ENCODE results near the gene MAPK10. TPM values are rescaled to one million over a fixed set of nuclear protein-coding genes. Genes with fewer than 3 reads are reported as not detected.

Gene MAPK10
- total and polyA plus RNA-seq, 9 of the 15 experiments (the other 6 are each of a cell fraction or from before 2014, with no cell fraction given): 0.10 to 0.53 (median 0.18) TPM; not detected in 4

- no peak for TF ChIP-seq ZNF740 (CRISPR knock-in tag; IDR thresholded peaks at IDR 0.05)
- no peak for TF ChIP-seq ZNF740 (tag; IDR thresholded peaks at IDR 0.05)
Measured at GRCh38 chr4:86354390-86354789, 5.5 kb downstream of the MAPK10 start (continued).

- H3K79me2 ChIP-seq (ENCODE audit: control insufficient read depth, insufficient read depth, low read length): no peaks in the 10 kb centered on the region
- no peak overlapping the region for H3K4me3 ChIP-seq
- H3K36me3 ChIP-seq (ENCODE audit: control insufficient read depth, insufficient read depth, low read length): no peaks in the 10 kb centered on the region
- no peak for TF ChIP-seq RBBP5 (IDR thresholded peaks at IDR 0.05; ENCODE audit: borderline replicate concordance, insufficient read depth, low read length, poor library complexity, severe bottlenecking)
- no peak for TF ChIP-seq MITF (IDR thresholded peaks at IDR 0.05)
- no peak for TF ChIP-seq KAT8 (IDR thresholded peaks at IDR 0.05; ENCODE audit: low read depth)
- no peak for TF ChIP-seq MXD1 (CRISPR knock-in tag; IDR thresholded peaks at IDR 0.05; ENCODE audit: borderline replicate concordance, poor library complexity, severe bottlenecking)
- TF ChIP-seq ZZZ3 (IDR thresholded peaks at IDR 0.05): no peak
- H3K27me3 ChIP-seq (ENCODE audit: control insufficient read depth in 2 of 2, insufficient read depth in 2 of 2, low read length in 2 of 2): no peaks in the 10 kb centered on the region
- in situ Hi-C loops (cut with MboI) (no loop called here), intact Hi-C loops (cut with micrococcal nuclease) (no loop called here)
- H3K27ac ChIP-seq (ENCODE audit: extremely low read depth, low read depth, low read length): no peak overlapping the region
- H4K20me1 ChIP-seq (replicated peaks; ENCODE audit: control insufficient read depth, insufficient read depth, low read length): no peaks in the 10 kb centered on the region
- H3K4me1 ChIP-seq (replicated peaks in 1 of 2; ENCODE audit: control insufficient read depth in 2 of 2, insufficient read depth in 2 of 2, low read length in 2 of 2): no peaks in the 10 kb centered on the region
- H3K9ac ChIP-seq (ENCODE audit: insufficient read depth in 1 of 2, low read depth in 2 of 2, low read length in 2 of 2): no peak overlapping the region
- H3K9me1 ChIP-seq (ENCODE audit: control insufficient read depth, insufficient read depth, low read length): no peaks in the 10 kb centered on the region
- FAIRE-seq (no peak), ATAC-seq (no peak), DNase-seq (ENCODE audit: extremely low read depth in 1 of 4, low spot score in 3 of 4) (no peak)
- WGBS (ENCODE audit: insufficient coverage, low coverage, missing lambda C conversion rate): 0% methylated on average over 3 of the region's 3 CpGs
- POLR2A ChIA-PET: no interaction called here
- H3K9me3 ChIP-seq (replicated peaks; ENCODE audit: control insufficient read depth, insufficient read depth, low read depth, low read length): no peaks in the 10 kb centered on the region
- no peak overlapping the region for H3K4me2 ChIP-seq (ENCODE audit: insufficient read depth, low read length)
- H2AFZ ChIP-seq (ENCODE audit: low read depth, low read length): no peak overlapping the region
- CTCF ChIA-PET (ENCODE audit: low intra/inter-chr PET ratio): interaction anchor here (0.7 kb wide), 1 partner anchor 13 kb away, joined by 4 read pairs; no protein-coding TSS in a partner anchor
- no TSS peak for BruUV-seq (replicated peaks)
Measured at GRCh38 chr4:86346320-86346719, 13.5 kb downstream of the MAPK10 start.
